Stimulated activated CD8-positive, alpha-beta memory T cell treated with anti-CD3 and anti-CD28 coated beads, Interleukin-2, amount 100 ng/mL, for 1 hour (primary cell): ENCODE data around the gene HOXB3.

ENCODE experiments used
- DNase-seq, 2 donors: peaks; one replicate each; pipeline ENCODE4 v3.0.0-alpha.2; 2020; ENCODE audit warnings: low read depth in 2 of 2

Gene HOXB3

DNA sequence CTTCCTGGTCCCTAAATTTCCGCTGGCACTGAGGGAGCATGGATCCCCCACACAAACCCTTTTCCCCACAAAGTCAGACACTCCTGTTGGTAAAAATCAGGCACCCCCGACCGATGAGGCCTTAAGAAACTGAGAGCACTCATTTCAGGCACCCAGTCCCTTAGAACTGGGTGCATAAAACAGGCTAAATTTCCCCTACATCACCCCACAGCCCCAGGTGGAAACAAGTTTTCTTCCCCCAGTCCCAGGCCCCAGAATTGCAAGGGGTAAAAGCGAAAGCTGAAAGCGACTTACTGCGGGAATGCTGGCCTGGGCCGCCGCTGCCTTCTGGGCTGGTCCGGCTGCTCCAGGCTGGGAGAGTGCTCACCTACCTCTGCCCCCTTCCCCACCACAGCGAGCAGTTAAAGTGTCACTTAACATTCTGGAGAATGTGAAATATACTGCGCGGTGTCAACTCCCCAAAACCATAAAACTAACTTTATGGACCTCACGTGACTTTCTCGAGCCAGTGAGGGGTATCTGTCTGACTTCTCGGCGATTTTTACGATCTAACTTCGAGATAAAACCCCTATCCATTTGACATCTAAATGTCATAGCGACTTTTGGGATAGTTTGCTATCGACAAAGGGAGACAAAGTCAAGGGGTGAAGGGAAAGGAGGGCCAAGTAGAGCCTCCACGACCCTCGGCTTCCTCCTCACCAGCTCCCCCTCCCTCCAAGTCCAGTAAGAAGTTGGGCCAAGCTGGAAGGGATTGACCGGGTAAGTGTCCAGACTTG lies at the start of gene HOXB3:
Gene HOXB3 (minus strand): TSS at position 411 of the 776 bp plus-strand sequence. CDS start 37,767 bp downstream, outside the sequence.
- DNase-seq: no peak

DNA sequence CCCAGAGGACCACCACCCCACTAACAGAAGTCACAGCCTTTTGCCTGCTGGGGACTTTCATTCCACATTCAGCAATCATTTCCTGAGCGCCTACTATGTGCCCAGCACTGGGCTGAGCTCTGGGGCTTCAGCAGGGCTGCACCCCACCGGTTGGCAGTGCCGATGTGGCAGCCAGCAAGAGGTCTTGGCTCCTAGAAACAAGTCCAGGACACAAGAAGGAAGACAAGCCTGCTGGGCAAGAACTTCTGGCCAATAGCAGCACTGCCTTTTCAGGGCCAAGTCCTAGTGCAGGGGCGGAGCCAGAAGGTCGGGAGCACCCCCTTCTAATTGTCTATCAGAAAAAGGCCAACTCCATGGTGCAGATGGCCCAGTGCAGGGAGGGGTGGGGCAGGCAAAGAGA lies 49.1 kb upstream of the HOXB3 start:
- no peak for DNase-seq

- DNase-seq: no peak
These were observed 47.6 kb upstream of the HOXB3 start for GRCh38 chr17:48637323-48638260.

- peak; percentile 31 to 46 for DNase-seq
These were observed 46.4 kb upstream of the HOXB3 start for GRCh38 chr17:48636177-48637018.

- DNase-seq: no peak
These were observed 44.6 kb upstream of the HOXB3 start for GRCh38 chr17:48634493-48635208.

- no peak for DNase-seq
These were observed 43.2 kb upstream of the HOXB3 start for GRCh38 chr17:48633266-48633677.

- no peak for DNase-seq
These were observed 42.7 kb upstream of the HOXB3 start for GRCh38 chr17:48632579-48633265.

- no peak for DNase-seq
These were observed 41.9 kb upstream of the HOXB3 start for GRCh38 chr17:48631693-48632578.

DNA sequence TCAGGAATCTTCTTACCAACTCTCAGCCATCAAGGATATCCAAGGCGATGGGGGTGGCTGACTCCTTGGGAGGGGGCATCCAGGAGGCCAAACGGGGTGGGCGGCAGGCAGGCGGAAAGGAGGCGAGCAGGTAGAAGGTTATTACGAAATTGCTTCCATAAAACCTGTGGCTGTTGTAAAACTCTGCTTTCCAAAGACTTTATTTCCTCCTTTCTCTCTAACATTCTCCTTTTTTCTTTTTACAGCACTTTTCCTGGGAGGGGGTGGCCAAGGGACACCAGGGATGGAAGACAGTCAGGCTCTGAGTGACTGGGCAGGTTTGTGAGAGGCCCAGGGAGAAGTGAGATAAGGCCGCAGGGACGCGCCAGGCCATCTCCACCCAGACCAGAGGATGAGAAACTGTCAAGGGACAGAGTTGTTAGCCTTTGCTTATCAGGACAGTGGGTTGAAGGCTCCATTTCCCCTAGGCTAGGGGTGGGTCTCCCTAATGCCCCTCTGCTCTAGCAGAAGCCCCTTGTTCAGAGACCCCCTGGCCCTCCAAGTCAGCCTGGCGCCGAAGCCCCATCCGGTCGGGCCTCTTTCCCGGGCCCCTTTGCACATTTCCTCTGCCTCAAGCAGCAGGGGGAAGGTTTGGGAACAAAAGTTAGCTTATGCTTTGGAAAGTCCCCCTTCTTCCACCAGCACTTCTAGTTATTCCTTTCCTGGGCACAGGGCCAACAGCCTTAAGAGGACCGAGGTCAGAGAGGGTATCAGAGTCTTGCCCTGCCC lies 41.1 kb upstream of the HOXB3 start:
- DNase-seq: no peak

GRCh38 chr17:48630009-48630924 lies 40.2 kb upstream of the HOXB3 start:
- DNase-seq: no peak

GRCh38 chr17:48629411-48629759 lies 39.3 kb upstream of the HOXB3 start:
- no peak for DNase-seq

DNA sequence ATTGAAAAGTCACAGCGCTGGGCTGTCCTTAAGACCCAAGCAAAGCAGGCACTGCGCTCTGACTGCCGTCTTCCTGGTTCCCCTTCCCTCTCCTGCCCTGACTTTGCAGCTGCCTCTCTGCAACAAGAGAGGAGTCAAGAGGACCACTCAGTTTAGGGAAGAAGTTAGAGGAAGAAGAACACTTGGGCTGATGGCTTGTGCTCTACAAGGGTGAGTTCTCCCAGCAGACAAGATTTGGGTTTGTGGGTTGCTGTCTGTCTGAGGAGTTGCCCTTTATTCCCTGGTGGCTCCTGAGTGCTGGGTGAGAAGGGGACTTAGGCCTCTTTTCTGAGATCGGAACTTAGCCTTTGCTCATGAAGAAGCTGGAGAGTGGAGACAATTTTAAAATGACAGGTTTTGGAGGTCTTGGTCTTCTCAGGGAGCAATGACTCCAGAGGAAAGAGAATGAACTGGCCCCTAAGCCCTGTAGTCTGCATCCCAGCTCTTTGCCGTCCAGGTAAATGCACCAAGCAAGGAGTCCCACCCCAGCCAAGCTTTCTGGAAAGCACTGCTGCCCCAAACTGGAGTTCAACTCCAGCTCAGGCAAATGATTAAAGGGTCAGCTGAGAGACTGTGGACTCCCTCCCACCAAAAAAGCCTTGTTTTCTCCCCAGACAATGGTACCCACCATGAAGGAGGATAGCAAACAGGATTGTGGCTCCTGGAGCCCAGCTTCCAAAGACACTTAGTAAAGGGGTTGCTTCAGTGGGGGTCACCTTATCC lies 38.8 kb upstream of the HOXB3 start:
- DNase-seq: no peak

GRCh38 chr17:48627623-48628521 lies 37.8 kb upstream of the HOXB3 start:
- DNase-seq: no peak

DNA sequence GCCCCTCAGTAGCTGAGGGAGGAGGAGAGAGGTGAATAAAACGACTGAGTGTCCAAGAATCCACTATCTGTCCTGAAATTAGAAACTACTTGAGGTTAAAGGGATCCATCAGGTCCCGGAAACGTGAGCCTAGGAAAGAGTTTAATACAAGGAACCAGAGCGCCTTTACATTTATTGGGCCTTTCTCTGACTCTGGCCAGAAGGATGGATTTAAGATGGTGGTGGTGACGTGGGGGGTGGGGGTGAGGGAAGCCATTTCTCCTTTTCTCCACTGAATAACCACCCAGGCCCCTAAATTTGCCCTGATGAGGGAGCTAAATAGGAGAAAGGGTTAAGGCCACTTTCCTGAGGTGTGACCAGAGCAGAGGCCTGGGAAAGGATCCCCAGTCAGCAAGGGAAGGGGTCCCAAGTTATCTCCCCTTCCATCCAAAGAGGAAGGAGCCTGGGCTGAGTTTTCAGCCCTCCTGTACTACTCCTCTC lies 37.1 kb upstream of the HOXB3 start:
- no peak for DNase-seq

DNA sequence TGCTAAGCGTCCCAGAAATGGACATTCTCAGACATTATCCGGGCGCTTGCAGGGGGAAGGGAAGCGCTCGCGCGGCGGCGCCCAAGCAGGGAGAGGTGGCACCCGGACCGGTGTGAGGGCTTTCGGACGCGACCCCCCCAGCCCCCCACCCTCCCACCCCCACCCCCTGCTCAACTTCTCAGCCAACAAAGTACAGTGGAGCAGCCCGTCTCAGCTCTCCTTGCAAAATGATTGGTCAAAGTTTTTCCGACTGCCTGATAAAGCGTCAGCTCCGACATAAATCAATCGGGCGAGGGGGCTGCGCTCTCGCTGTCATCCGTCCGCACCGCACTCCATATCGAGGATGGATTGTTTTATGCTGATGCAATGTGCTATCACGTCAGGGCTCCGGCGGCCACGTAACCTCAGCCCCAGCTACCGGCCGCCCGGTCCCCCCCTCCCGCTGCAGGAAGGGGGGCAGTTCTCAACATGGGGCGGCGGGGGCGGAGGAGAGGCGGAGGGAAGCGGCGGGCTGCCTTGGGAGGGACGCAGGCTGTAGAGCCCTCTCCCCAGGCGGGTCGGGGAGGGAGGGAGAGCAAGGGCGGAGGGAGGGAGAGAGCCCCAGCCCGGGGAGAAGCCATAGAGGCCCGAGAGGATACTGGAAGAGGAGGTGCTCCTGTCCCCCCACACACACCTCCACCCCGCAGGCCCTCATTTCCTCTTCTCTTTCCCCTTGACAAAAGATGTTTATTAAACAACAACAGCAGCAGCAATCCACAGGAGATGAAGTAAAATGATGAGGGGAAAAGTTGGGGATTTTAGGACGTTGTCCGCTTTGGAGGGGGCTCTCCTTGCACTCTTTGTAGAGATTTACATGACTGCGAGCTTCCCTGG lies 36.4 kb upstream of the HOXB3 start, which contains the start of gene HOXB9:
Gene HOXB9 (minus strand): TSS at position 114 of the 873 bp plus-strand sequence. CDS start 89 bp downstream, at position 25.
- DNase-seq: no peak
